Measurements from ENCODE around the gene SVEP1.

Gene SVEP1

DNA sequence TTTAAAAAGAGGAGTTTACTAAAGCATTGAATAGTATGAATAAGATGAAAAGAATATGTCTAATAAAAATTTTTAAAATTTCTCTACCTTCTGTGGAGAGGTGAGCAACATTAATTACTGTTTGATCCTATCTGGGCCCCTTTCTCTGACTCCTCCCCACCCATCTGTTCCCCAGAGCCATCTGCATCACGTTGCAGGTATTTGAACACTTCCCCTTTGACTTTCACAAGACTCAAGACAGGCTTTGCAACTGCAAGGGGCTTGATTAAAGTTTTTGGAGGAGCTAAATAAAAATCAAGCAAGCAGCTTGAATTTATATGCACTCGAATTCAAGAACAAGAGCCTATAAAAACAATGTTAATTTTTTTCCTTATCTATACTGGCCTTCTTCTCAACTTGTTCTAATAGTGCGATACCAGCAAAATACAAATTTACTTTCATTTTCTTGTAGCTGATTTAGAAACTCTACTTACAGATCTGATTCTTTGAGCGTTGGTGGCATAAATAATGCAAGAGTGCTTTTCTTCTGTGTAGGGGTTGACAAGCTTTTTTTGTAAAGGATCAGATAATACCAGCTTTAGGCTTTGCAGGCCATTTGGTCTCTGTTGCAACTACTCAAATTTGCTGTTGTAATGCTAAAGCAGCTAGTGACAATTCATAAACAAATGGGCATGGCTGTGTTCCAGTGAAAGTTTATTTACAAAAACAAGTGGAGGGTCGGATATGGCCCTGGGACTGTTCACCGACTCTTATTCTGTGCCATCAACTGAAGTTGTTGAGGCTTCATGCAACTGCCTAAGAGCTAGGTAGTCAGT, 263.1 kb downstream of the SVEP1 start:
- no peak for DNase-seq

Data from effector CD8-positive, alpha-beta T cell (primary cell).